Neural progenitor cell (in vitro differentiated cells): ENCODE measurements around the gene EIF4ENIF1.

Experiments used
- EZH2 ChIP-seq: fragments of 200-600 bp; sonication (generic); IDR thresholded peaks from 2 replicates; pipeline ENCODE4 v1.6.1; 2017; ENCODE audit warnings: antibody characterized with exemption, mild to moderate bottlenecking, moderate library complexity
- EZH2phosphoT487 ChIP-seq: fragments of 200-600 bp; sonication (generic); IDR thresholded peaks from 2 replicates; pipeline ENCODE4 v1.6.1; 2017; ENCODE audit warnings: antibody characterized with exemption
- TF ChIP-seq, protein P1 (sequence below): fragments of 200-600 bp; sonication (generic); IDR thresholded peaks from 2 replicates; pipeline ENCODE4 v1.5.1; 2017; ENCODE audit warnings: antibody characterized with exemption, mild to moderate bottlenecking

- no peak for TF ChIP-seq EZH2
- TF ChIP-seq, protein P1, sequence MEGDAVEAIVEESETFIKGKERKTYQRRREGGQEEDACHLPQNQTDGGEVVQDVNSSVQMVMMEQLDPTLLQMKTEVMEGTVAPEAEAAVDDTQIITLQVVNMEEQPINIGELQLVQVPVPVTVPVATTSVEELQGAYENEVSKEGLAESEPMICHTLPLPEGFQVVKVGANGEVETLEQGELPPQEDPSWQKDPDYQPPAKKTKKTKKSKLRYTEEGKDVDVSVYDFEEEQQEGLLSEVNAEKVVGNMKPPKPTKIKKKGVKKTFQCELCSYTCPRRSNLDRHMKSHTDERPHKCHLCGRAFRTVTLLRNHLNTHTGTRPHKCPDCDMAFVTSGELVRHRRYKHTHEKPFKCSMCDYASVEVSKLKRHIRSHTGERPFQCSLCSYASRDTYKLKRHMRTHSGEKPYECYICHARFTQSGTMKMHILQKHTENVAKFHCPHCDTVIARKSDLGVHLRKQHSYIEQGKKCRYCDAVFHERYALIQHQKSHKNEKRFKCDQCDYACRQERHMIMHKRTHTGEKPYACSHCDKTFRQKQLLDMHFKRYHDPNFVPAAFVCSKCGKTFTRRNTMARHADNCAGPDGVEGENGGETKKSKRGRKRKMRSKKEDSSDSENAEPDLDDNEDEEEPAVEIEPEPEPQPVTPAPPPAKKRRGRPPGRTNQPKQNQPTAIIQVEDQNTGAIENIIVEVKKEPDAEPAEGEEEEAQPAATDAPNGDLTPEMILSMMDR, result no peak
- no peak for TF ChIP-seq EZH2phosphoT487
Observed at GRCh38 chr22:31425331-31426050, 64.2 kb downstream of the EIF4ENIF1 start.
